ENCODE results near the gene RCN2.
"Not testable (repeated sequence)": the region's sequence is repeated elsewhere in the genome, so short reads cannot be mapped to it uniquely, and the experiment has no call there.

Gene RCN2

GRCh38 chr15:76951220-76951619, 19.7 kb downstream of the RCN2 start:
- Mint-ChIP-seq H3K36me3 (peaks cover 2% of the 10 kb centered on the region), H3K4me3 (no peak overlapping the region), H3K4me1 (ENCODE audit: low read depth) (peaks cover 16% of the 10 kb centered on the region), H3K9me3 (ENCODE audit: low read depth) (no peaks in the 10 kb centered on the region), H3K27me3 (no peaks in the 10 kb centered on the region), H3K27ac (peak overlapping the region; percentile 0)

GRCh38 chr15:76953913-76954312, 22.4 kb downstream of the RCN2 start:
- Mint-ChIP-seq H3K27ac (no peak overlapping the region), H3K4me1 (ENCODE audit: low read depth) (peaks cover 16% of the 10 kb centered on the region), H3K9me3 (ENCODE audit: low read depth) (no peaks in the 10 kb centered on the region), H3K27me3 (no peaks in the 10 kb centered on the region), H3K36me3 (peaks cover 2% of the 10 kb centered on the region), H3K4me3 (no peak overlapping the region)

- Mint-ChIP-seq H3K9me3 (ENCODE audit: low read depth) (no peaks in the 10 kb centered on the region), H3K36me3 (peaks cover 2% of the 10 kb centered on the region), H3K4me1 (ENCODE audit: low read depth) (peaks cover 16% of the 10 kb centered on the region), H3K4me3 (no peak overlapping the region), H3K27ac (no peak overlapping the region), H3K27me3 (no peaks in the 10 kb centered on the region)
Measured at GRCh38 chr15:76954744-76955143, 23.2 kb downstream of the RCN2 start.

GRCh38 chr15:76961268-76962011, 29.9 kb downstream of the RCN2 start:
- Mint-ChIP-seq H3K4me3 (no peak overlapping the region), H3K27me3 (peaks cover 3% of the 10 kb centered on the region)

GRCh38 chr15:76962337-76963013, 30.9 kb downstream of the RCN2 start:
- no peak overlapping the region for H3K4me3 Mint-ChIP-seq
- H3K36me3 Mint-ChIP-seq = no peaks in the 10 kb centered on the region
- no peaks in the 10 kb centered on the region for H3K4me1 Mint-ChIP-seq (ENCODE audit: low read depth)
- H3K9me3 Mint-ChIP-seq (ENCODE audit: low read depth) = no peaks in the 10 kb centered on the region
- peaks cover 3% of the 10 kb centered on the region for H3K27me3 Mint-ChIP-seq
- H3K27ac Mint-ChIP-seq = no peak overlapping the region

More at GRCh38 chr15:76961268-76962011, 29.9 kb downstream of the RCN2 start:
- no peak overlapping the region for H3K27ac Mint-ChIP-seq
- H3K4me1 Mint-ChIP-seq (ENCODE audit: low read depth) = no peaks in the 10 kb centered on the region
- H3K9me3 Mint-ChIP-seq (ENCODE audit: low read depth) = no peaks in the 10 kb centered on the region
- H3K36me3 Mint-ChIP-seq = no peaks in the 10 kb centered on the region

- Mint-ChIP-seq H3K4me1 (ENCODE audit: low read depth) (no peaks in the 10 kb centered on the region), H3K4me3 (no peak overlapping the region), H3K27ac (no peak overlapping the region), H3K27me3 (peaks cover 3% of the 10 kb centered on the region), H3K36me3 (no peaks in the 10 kb centered on the region), H3K9me3 (ENCODE audit: low read depth) (no peaks in the 10 kb centered on the region)
Measured at GRCh38 chr15:76963596-76963995, 32.0 kb downstream of the RCN2 start.

GRCh38 chr15:76964157-76964556, 32.6 kb downstream of the RCN2 start:
- no peaks in the 10 kb centered on the region for H3K36me3 Mint-ChIP-seq
- no peaks in the 10 kb centered on the region for H3K9me3 Mint-ChIP-seq (ENCODE audit: low read depth)

GRCh38 chr15:76966051-76966450, 34.5 kb downstream of the RCN2 start:
- H3K4me1 Mint-ChIP-seq (ENCODE audit: low read depth); H3K9me3 Mint-ChIP-seq (ENCODE audit: low read depth); H3K36me3 Mint-ChIP-seq; H3K27me3 Mint-ChIP-seq; H3K4me3 Mint-ChIP-seq; H3K27ac Mint-ChIP-seq: not testable (repeated sequence)

More at GRCh38 chr15:76964157-76964556, 32.6 kb downstream of the RCN2 start:
- Mint-ChIP-seq H3K27me3 (peaks cover 3% of the 10 kb centered on the region), H3K4me1 (ENCODE audit: low read depth) (no peaks in the 10 kb centered on the region), H3K27ac (no peak overlapping the region), H3K4me3 (no peak overlapping the region)

- Mint-ChIP-seq H3K36me3 (no peaks in the 10 kb centered on the region), H3K4me1 (ENCODE audit: low read depth) (no peaks in the 10 kb centered on the region), H3K4me3 (no peak overlapping the region), H3K27ac (no peak overlapping the region), H3K9me3 (ENCODE audit: low read depth) (no peaks in the 10 kb centered on the region), H3K27me3 (peaks cover 3% of the 10 kb centered on the region)
Measured at GRCh38 chr15:76967067-76967466, 35.5 kb downstream of the RCN2 start.

- H3K4me1 Mint-ChIP-seq (ENCODE audit: low read depth) = no peaks in the 10 kb centered on the region
- no peak overlapping the region for H3K27ac Mint-ChIP-seq
- H3K27me3 Mint-ChIP-seq = no peaks in the 10 kb centered on the region
- no peaks in the 10 kb centered on the region for H3K9me3 Mint-ChIP-seq (ENCODE audit: low read depth)
- H3K4me3 Mint-ChIP-seq = no peak overlapping the region
- no peaks in the 10 kb centered on the region for H3K36me3 Mint-ChIP-seq
Measured at GRCh38 chr15:76968306-76968705, 36.8 kb downstream of the RCN2 start.

GRCh38 chr15:76972389-76973361, 41.1 kb downstream of the RCN2 start:
- Mint-ChIP-seq H3K9me3 (ENCODE audit: low read depth) (no peaks in the 10 kb centered on the region), H3K27me3 (no peaks in the 10 kb centered on the region), H3K36me3 (no peaks in the 10 kb centered on the region), H3K4me3 (no peak overlapping the region), H3K27ac (no peak overlapping the region), H3K4me1 (ENCODE audit: low read depth) (peaks cover 15% of the 10 kb centered on the region)

GRCh38 chr15:76973362-76973743, 41.8 kb downstream of the RCN2 start:
- H3K27me3 Mint-ChIP-seq = no peaks in the 10 kb centered on the region
- H3K4me1 Mint-ChIP-seq (ENCODE audit: low read depth) = peaks cover 15% of the 10 kb centered on the region
- no peak overlapping the region for H3K27ac Mint-ChIP-seq
- no peaks in the 10 kb centered on the region for H3K36me3 Mint-ChIP-seq
- H3K9me3 Mint-ChIP-seq (ENCODE audit: low read depth) = no peaks in the 10 kb centered on the region
- no peak overlapping the region for H3K4me3 Mint-ChIP-seq

GRCh38 chr15:76973906-76974305, 42.4 kb downstream of the RCN2 start:
- Mint-ChIP-seq H3K4me3 (no peak overlapping the region), H3K27me3 (no peaks in the 10 kb centered on the region), H3K27ac (no peak overlapping the region)

GRCh38 chr15:76974456-76975036, 43.0 kb downstream of the RCN2 start:
- Mint-ChIP-seq H3K4me3 (no peak overlapping the region), H3K4me1 (ENCODE audit: low read depth) (peaks cover 15% of the 10 kb centered on the region), H3K27ac (no peak overlapping the region), H3K36me3 (no peaks in the 10 kb centered on the region), H3K27me3 (no peaks in the 10 kb centered on the region), H3K9me3 (ENCODE audit: low read depth) (no peaks in the 10 kb centered on the region)

More at GRCh38 chr15:76973906-76974305, 42.4 kb downstream of the RCN2 start:
- Mint-ChIP-seq H3K36me3 (no peaks in the 10 kb centered on the region), H3K9me3 (ENCODE audit: low read depth) (no peaks in the 10 kb centered on the region), H3K4me1 (ENCODE audit: low read depth) (peaks cover 15% of the 10 kb centered on the region)
